ENCODE measurements around the gene NTRK3. TPM values are rescaled to one million over a fixed set of nuclear protein-coding genes. Genes with fewer than 3 reads are reported as not detected.
"Not testable (repeated sequence)": the region's sequence is repeated elsewhere in the genome, so short reads cannot be mapped to it uniquely, and the experiment has no call there.

Gene NTRK3
- total RNA-seq, 1 experiment from 2014 or later: 0.10 TPM

DNA sequence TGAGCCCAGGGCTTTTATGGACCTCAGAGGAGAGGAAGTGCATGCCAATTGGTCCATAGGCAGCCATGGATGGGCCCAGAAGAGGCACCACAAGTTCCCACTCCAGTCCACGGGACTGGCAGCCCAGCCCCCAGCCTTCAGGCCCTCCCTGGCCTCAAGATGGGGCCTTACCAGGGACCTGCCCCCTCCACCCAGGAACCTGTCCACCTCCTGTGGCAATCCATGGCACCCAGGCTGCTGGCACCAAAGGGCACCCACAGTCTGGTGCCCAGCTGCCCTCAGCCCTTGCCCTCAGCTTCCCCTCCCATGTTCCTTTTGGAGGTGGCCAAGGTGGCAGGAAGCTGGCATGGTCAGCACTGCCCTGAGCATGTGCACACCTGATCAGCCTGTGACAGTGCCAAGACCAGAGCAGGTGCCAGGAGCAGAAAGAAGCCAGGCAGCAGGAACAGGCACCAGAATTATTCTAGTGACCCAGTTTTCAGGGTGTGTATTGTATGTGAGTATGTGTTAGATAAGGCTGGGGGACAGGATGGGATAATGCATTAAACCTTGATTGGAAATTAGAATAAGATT lies 415.0 kb downstream of the NTRK3 start:
- no peak for DNase-seq (ENCODE audit: low read depth)

DNA sequence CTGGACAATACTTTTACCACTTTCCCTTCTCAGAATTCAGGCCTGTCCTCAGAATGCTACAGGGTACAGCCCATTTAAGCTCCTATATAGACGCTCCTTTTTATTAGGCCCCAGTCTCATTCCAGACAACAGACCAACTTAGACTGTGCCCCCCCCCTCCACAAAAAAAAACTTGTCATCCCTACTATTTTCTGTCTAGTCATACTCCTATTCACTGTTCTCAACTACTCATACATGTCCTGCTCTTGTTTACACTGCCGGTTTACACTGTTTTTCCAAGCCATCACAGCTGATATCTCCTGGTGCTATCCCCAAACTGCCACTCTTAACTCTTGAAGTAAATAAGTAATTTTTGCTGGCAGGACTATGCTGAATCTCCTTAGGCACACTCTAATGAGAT lies 420.7 kb downstream of the NTRK3 start:
- not testable (repeated sequence) for DNase-seq (ENCODE audit: low read depth)

- not testable (repeated sequence) for DNase-seq (ENCODE audit: low read depth)
Observed at GRCh38 chr15:87833333-87833732, 423.2 kb downstream of the NTRK3 start.

GRCh38 chr15:87829332-87830050 lies 427.0 kb downstream of the NTRK3 start:
- peak; percentile 39 for DNase-seq (ENCODE audit: low read depth)

DNA sequence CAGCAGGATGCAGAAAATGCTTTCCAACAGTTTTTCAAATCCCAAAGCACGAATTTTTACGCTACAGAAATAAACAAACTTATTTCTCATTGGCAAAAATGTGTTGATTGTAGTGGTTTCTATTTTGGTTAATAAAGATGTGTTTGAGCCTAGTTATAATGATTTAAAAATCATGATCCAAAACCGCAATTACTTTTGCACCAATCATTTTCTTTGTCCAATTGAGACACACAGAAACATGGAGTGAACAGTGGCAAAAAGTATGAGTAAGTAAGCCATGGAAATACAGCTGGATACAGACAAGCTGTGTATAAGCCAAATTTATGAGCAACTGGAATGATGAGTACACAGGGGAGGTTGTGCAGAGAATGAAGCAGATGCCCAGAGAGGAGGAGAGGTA lies 427.9 kb downstream of the NTRK3 start:
- no peak for DNase-seq (ENCODE audit: low read depth)

DNA sequence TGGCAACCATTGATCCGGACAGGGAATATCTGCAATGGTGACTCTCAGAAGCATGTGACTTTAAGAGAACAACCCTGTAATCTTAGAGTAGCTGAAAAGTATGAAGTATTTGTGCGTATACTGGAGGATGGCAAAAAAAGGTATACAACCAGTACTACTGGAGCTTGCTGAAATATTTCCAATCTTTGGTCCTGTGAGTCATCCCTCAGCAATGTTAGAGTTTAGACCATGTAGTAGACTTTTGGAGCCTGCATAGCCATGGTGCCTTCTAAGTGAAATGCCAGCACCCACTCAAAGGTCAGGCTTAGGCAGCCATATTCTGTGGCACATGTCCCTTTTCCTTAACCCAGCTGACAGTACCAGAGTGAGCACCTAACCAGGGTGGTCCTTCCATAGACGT lies 429.4 kb downstream of the NTRK3 start:
- DNase-seq (ENCODE audit: low read depth): peak; percentile 43

- no peak for DNase-seq (ENCODE audit: low read depth)
Observed at GRCh38 chr15:87826119-87826747, 430.3 kb downstream of the NTRK3 start.

DNA sequence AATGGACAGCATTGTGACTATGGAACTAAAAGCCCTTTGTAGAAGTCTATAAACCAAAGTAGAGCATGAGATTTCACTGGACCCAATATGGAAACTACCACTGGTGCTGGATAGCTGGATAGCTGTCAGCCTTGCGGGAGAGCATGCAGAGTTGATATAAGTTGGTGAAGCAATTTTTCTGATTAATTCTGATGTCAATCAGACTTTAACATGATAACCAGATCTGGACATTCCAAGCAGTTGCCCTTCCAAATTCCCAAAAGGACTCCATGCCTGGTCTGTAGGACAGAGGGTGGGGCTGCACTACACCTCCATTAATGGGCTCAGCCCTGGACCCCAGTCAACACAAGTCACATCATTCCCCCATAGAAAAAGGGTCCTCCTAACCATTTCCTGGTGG lies 437.8 kb downstream of the NTRK3 start:
- DNase-seq (ENCODE audit: low read depth): no peak

DNA sequence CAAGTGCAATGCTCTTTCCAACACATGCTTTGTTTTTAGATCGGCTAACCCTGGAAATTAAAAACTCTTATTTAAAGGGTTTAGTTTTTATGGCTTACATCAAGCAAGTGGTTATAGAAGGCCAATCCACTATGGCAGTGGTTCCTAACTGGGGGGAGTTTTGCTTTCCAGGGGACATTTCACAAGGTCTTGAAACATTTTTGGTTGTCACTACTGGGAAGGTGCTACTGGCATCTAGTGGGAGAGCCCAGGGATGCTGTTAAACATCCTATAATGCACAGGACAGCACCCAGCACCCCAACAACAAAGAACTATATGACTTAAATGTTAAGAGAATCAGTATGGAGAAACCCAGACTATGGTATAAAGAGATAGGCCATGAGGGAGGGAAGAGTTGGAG lies 439.0 kb downstream of the NTRK3 start:
- no peak for DNase-seq (ENCODE audit: low read depth)

GRCh38 chr15:87816811-87817210 lies 439.7 kb downstream of the NTRK3 start:
- peak; percentile 97 for DNase-seq (ENCODE audit: low read depth)

DNA sequence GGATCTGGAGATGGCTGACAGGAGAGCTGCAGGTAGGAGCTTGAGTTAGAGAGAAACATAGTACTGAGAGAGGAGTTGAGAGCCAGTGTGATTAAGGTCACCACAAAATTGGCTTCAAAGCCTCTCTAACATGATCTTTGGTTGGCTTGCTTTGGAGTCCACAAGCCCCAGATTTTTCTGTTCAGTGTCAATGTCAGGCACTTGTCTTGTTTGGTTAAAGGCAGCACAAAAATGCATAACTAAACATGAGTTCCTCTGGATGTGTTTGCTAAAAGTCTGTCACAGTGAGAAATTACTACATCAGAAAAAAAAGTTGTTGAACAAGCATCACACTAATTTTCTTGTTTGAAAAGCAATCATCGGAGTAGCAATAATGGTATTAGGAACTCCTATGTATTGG lies 440.5 kb downstream of the NTRK3 start:
- no peak for DNase-seq (ENCODE audit: low read depth)

Small RNAs within 50 kb of the gene (small RNA-seq; reads per million reads assigned to genes)
- gene MED28P6: not detected

Other genes starting within 250 kb of the NTRK3 start
- gene MRPL46, start 210.6 kb upstream of the NTRK3 start, total RNA-seq (2014; rRNA removed; shearing (Covaris generic)): 65.1 and 65.6 TPM in 2 replicates
- gene MRPS11, start 211.0 kb upstream of the NTRK3 start, total RNA-seq (2014; rRNA removed; shearing (Covaris generic)): 88.6 and 94.7 TPM in 2 replicates